Fibroblast of skin of left biceps (primary cell): Measurements from ENCODE around the gene TREML2.

ENCODE experiments used
- DNase-seq, 2 experiments: peaks; one replicate each; pipeline ENCODE4 v3.0.0-alpha.2; 2013; ENCODE audit warnings: low read depth in 2 of 2

Gene TREML2

DNA sequence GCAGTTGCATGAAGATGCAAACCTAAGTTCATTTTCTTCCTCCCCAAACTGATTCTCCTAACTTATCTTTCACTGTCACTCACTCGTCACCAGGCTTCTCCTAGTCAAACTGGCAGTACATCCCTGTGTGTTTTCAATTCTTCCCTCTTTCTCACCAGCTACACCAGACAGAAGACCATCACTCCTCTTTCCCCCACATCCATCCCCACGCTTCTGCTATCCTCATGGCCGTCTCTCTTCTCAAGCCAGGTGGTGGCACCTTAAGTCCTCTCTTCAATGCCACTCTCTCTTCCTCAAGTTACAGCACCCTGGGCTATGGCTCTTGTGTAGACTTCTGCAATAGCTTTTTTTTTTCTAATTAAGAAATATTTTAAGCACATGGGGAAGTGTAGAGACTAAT is 23.7 kb downstream of the TREML2 start:
- no peak for DNase-seq

DNA sequence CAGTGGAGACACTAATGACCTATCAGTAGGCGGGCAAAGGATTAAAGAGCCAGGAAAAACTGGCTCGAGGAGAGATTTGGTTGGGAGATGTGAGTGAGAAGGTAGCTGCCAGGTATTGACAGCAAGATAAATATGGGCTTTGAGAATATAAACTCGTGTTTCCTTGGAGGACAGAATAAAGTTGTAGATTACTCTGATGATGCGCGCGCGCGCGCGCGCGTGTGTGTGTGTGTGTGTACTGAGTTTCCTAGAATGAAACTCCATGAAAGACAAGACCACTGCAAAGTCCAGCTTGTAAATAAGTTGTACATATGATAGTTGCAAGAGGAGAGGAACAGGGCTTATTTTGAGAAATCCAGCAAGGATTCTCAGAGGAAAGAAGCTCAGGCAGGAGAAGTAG is 24.8 kb downstream of the TREML2 start:
- DNase-seq: no peak

DNA sequence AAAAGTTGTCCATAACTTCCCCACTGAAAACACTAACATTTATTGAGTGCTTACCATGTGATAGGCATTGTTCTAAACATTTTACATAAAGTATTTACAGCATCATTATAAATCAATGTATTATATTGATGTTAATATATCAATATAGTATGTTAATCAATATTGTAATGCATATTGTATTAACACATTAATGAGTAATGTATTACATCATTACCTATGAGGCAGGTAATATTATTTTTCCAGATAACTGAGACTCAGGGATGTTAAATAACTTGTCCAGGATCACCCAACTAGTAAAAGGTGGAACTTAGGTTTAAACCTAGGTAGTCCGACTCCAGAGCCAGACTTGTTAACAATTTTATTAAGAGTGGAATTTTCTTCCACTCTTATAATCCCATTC is 25.9 kb downstream of the TREML2 start:
- no peak for DNase-seq

DNA sequence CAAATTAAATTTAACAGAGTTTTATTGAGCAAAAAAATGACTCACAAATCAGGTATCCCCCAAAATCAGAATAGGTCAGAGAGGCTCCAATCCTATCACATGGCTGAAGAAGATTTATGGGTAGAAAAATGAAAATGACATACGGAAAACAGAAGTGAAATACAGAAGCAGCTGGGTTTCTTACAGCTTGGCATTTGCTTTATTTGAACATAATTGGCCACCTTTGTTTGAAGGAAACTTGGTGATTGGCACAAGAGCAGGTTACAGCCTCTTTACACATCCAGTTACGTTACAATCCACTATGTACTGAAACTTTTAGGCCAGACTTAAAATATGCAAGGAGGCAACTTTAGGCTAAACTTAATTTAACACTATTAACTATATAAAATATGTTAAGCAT is 26.3 kb downstream of the TREML2 start:
- no peak for DNase-seq

DNA sequence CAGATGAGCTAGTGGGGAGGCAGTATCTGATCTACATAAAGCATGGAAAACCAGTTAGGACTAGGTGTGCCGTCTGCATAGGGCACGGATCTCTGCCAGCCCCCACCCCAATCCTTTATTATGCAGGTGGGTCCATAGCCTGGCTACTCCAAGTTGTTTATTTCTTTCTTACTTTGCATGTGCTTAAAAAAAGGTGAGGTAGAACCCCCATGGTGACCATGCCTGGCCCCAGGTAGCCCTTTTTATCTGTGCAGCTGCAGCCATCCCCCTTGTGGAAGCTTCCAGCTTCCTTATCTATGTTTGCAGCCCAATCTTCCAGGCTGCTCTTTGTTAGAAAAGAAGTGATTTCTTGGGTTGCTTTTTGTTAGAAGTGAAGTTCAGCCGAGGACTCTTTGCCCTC is 29.0 kb downstream of the TREML2 start:
- DNase-seq: no peak

DNA sequence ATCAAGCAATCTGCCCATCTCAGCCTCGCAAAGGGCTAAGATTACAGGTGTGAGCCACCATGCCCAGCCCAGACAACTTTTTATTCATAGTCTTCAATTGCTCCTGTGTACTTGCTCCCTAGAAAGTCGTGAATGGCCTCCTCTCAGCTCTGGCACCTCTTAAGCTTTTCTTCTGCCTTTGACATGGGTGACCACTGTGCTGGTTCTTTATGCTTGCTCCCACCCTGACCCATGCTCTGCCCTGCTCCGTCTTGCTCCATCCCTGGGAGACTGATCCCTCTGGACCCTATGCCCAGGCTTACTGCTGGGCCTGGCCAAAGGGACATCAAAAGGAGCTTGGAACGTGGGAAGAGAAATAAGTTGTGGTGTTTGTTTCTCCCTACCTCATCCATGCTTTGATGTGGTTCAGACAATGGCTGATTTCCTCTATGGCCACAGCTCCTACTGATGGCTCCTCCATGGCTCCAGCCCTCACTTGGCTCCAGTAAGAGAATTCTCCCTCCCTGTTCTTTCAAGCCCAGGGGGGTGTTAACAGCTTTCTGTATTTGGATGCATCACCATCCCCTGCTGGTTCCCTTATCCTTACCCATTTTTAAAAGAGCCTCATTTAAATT is 30.3 kb downstream of the TREML2 start:
- no peak for DNase-seq

DNA sequence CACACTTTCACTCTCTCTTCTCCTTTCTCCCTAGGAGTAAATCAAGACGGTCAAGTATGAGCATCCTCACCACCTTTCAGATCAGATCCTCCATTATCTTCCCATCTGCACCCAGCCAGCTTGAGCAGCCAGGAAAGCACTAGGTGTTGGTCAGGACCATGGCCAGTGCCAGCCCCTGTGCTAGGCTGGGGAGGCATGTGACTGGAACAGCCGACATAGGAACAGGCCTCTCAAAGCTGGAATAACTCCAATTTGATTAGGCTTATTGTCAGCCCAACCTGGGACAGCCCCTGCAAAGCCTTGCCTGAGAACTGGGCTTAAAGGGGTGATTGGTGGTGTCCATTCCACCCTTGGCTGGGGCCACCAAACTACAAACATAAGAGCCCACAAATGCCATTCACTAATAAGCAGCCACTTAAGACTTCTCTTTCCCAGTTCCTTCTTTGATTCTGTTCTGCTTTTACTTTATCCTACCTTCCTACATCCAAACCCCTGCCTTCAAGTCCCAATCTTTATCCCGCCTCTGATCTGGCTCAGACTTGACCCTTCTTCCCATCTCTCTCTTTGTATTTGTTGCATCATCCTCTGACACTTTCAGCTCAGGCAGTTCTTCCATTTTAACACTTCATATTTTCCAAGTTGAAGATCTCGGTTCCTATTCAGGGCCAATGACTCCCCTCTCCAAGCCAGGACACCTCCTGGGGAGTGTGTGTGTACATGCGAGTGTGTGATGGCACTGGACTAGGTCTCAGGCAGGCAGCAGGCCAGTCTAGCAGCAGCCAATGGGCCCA is 33.6 kb downstream of the TREML2 start:
- DNase-seq: no peak

DNA sequence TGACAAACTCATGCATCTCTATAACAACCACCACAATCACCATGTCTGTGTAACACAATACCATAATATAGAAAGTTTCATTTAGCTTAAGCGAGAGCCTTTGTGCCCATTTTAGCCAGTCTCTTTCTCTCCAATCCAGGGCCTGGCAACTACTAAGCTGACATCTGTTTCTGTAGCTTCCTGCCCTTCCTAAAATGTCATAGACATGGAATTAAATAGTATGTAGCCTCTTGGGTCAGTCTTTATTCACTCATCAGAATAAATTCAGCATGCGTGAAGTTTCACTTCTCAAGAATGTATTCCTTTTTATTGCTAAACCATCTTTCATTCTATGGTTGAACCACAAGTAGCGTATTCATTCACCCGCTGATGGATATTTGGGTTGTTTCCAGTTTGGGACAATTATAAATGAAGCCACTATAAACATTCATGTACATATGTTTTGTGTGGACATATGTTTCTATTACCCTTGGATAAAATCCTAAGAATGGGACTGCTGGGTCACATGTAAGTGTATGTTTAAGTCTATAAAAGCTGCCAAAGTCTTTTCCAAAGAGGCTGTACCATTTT is 36.3 kb downstream of the TREML2 start:
- no peak for DNase-seq

DNA sequence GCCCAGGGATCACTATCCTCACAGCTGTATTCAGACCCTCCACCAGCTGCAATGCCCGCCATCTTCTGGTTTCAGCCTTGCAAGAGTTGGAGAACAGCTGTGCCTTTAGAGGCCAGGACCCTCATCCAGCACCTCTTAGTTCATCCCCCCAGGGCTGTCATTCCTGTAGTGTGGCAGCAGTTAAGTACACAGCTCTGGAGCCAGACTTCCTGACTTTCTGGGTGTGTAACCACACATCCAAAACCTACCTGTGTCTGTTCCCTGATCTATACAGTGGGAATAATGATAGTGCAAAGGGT is 37.6 kb downstream of the TREML2 start:
- no peak for DNase-seq

DNA sequence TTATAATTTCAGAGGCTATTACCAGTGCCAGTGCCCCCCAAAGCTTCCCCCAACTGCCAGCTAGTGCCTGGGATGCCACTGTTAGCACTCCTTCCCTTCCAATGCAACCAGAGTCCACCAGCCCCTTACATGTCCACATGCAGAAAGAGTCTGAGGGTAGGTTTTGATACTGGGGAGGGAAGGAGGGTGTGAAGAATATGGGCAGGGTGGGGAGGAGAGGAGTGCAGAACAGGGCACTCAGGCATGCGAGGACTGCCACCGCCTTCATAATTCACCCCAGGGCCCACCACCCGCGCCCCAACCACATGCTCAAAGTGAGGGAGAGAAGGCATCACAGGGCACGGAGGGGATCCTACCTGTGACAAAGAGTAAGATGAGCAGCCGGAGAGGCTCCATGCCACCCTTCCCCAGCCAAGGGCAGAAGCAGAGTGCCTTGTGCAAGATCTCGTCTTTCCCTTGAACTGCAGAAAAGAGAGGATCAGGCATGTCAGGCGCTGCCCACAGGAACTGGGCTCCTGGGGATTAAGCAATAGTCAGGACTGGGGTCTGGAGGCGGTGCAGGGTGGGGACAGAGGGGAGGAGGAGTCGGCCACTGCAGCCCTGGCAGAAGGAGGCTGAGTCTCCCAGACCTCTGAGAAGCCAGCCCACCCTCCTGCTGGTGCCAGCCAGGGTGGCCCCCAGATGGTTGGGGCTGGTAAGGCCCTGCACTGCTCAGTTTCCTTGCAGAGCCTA is 38.1 kb downstream of the TREML2 start, which contains the start of gene TREM2:
Gene TREM2, minus strand, starts transcription at position 430 of the 732 bp plus-strand sequence. Its CDS starts 34 bp downstream, at position 396.
- no peak for DNase-seq

DNA sequence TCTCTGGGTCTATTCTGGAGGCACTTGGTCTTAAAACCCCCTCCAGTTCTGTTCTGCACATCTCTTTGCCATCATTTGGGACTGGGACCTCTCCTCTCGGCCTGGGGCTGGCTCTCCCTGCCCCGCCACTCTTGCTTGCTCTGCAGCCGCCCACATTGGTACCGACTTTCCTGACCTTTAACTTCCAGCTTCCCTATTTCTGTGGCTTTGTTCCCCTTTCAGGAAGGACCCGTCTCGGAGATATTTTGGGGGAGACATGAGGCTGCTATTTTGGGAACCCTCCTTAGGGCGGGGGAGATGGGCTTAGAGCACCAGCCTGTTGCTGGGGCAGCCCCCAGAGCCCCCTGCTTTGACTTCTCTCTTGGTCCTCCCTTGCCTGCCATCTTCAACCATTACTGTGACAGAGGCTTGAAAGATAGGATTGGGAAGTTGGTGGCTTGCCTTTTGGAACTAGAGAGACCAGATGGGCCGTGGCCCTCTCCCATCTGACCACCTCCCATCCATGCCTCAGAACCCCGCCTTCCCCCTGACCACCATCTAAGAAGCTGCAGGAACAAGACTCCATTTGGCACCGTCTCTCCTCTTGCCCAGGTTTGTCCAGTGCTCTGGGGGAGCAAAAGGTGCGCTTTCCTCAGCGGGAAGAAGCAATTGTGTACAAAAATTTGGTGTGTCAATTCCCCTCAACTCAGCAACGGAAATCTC is 38.9 kb downstream of the TREML2 start:
- no peak for DNase-seq

DNA sequence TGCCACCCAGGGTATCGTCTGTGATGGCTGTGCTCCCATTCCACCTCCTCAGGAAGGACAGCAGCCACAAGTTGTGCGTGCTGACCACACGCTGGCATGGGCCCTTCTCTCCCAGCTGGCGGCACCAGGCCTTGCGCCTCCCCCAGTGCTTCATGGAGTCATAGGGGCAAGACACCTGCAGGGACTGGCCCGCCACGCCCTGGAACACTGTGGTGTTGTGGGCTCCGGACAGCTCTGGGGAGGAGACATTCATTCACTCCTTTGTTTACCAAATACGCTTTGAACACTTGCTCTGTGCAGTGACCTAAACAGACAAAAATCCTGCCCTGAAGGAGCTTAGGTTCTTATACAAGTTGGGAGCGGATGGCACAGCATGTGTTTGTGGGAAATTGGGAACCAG is 39.6 kb downstream of the TREML2 start:
- no peak for DNase-seq

DNA sequence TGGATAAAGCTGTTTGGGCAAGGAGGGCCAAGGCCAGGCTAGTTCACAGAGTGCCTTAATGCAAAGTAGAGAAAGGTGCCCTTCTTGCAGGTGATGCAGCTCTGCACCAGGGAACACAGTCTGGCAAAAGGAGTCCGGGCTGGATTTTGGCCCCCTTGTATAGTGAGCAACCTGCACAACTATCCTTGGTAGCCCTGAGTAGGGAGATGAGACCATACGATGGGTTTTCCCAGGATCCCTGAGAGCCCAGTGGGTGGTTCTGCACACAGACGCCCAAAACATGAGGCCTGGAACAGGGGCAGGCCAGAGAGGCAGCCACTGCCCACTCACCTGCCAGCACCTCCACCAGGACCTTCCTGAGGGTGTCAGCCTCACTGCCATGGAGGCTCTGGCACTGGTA is 40.0 kb downstream of the TREML2 start:
- no peak for DNase-seq

DNA sequence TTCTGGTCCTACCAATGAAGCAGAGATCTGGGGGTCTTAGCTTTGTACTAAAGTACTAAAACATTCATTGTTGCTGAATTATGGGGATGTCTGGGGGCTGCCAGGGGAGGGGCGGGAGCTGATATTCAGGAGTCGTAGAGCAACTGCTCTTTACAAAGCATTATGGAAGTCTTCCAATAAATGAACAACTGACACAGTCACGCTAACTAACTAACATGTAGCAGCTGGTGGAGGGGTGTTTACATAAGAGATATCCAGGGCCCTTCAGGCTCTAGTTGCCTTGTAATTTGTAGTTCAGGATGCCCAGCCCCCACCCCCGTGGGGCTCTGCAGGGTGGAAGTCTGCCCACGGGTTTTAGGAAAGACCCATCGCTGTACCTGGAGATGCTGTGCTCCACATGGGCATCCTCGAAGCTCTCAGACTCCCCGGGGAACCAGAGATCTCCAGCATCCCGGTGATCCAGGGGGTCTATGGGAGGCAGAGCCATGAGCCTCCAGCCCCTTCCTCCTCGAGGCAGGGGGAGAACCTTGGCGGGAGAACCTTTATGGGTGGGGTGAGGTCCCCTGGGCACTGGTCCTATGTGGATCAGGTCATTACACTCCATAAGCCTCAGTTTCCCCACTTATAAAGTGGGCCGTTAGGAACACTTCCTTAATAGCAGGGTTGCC is 41.4 kb downstream of the TREML2 start:
- no peak for DNase-seq

DNA sequence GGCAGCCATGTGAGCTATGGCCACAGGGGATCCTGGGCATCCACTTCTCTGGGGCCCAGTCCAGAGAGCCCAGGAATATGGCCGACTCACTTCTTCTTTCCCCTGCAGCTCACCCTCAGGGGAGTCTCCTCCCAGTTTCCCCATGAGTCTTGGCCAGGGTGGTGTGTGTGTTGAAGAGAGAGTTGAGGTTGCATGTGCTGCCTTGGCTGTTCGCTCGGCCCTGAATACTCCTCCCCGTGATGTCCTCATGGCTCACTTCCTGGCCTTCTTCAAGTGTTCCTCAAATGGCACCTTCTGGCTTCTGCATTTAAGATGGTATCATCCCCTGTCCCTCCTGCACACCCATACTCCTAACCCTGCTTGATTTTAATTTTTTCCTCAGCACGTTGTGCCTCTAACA is 43.6 kb downstream of the TREML2 start:
- DNase-seq: no peak

DNA sequence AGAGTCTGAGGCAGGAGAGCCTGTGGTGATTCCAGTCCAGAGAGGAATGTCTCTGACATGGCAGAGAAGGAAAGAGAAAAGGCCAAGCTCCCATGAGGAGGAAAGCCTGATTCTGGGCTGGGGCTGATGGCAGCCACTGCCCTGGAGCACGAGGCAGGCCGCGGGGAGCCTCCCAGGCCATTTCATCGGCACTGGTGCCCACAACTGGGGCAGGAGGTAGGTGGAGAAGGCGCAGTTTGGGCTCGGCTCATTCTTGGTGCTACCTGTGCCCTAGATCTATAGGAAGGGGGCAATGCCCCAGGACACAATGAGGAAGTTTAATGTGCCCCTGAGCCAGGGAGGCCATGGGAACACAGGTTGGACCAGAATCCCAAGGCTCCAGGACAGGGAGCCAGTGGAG is 44.2 kb downstream of the TREML2 start:
- no peak for DNase-seq

DNA sequence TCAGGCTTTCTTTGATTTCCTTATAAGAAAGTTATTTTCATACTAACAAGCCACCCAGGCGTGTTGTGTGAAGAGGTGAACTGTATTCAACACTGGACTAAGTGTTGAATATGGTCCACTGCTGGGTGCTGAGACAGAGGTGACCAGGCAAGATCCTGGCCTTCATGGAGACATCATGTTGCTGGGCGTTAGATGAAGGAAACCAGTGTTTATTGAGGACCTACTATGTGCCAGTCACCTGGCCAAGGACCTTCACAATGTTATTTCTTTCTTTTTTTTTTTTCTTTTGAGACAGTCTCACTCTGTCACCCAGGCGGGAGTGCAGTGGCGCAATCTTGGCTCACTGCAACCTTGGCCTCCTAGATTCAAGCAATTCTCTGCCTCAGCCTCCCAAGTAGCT is 44.9 kb downstream of the TREML2 start:
- DNase-seq: no peak

DNA sequence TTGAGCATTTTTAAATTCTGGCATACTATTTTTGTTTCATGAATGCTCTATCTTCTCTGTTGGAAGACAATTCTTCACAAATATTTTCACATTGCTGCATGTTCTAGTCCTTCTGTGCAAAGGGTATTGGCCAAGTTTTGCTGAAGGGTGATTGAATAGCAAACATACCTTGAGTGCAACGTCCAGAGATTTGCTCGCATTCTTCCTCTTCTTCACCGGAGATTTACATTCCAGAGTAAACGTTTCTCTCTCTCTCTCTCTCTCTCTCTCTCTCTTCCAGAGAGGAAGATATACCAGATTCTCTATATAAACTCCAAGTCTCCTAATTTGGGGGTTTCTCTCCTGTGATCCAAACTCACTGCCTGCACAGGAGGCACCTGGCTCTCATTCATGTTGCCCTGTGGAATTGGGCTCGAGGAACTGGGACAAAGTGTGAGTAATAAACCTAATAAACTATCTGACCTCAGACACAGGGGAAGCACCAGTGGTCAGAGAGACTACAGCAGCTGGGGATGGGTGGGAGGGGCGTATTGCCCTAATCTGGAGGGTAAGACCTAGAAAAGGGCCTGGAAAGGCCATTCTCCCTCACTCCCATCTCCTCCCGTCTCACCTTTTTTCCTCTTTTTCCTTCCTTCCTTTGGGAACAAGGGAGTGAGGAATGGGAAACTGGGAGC is 45.7 kb downstream of the TREML2 start:
- no peak for DNase-seq

DNA sequence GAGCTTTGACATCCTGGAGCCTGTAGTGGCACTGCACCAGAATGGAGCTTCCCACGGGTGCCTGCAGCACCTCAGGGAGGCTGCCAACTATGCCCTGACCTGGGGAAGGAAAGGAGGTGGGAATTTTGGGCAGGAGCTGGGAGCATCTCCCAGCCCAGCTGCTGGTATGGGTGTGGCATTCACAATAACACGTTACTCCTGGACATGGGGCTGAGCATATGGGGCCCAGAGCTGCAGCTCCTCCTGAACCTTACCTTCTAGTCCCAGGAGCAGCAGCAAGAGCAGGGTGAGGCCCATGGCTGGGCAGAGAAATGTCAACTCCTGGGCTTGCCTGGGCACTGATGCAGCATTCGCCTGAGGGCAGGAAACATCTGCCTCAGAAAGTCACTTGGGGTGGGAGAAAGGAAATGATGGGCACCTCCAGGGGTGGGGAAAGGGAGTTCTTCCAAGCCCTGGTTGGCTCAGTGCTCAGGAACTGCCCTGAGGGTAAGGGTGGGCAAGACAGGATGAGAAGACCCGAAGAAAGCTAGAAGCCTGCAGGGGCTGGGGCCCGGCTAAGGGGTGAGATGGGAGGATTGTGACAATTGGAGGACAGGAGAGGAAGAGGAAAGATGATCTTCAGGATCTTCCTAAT is 46.8 kb downstream of the TREML2 start, which contains the start of gene TREML1:
Gene TREML1, minus strand, starts transcription at position 356 of the 634 bp plus-strand sequence. Its CDS starts 59 bp downstream, at position 297.
- DNase-seq: no peak

DNA sequence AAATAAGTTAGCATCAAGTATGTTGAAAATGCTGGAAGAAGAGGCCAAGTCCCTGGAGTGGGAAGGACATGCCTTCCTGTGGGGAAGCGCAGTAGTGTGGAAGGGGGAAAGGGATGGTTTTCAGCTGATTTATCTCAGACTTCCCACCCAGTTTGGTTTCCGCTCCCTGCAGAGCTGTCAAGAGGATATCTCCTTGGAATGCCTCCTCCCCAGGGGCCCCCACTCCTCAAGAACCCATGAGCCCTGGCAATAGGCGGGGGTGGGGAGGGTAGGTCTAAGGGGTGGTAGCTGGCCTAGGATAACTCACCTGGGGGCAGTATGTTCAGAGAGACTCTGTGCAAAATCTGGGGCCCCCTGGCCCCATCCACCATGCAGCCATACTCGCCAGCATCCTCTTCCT is 47.5 kb downstream of the TREML2 start:
- no peak for DNase-seq
